ENCODE results near the gene EXOC3L4. TPM values are rescaled to one million over a fixed set of nuclear protein-coding genes. Genes with fewer than 3 reads are reported as not detected.
A peak's percentile ranks its signal among the peaks of the same experiment; 100 is the strongest.

Gene EXOC3L4
- total and polyA plus RNA-seq, 9 of the 15 experiments (the other 6 are each of a cell fraction or from before 2014, with no cell fraction given): 0.10 to 6.7 (median 0.98) TPM; not detected in 1

DNA sequence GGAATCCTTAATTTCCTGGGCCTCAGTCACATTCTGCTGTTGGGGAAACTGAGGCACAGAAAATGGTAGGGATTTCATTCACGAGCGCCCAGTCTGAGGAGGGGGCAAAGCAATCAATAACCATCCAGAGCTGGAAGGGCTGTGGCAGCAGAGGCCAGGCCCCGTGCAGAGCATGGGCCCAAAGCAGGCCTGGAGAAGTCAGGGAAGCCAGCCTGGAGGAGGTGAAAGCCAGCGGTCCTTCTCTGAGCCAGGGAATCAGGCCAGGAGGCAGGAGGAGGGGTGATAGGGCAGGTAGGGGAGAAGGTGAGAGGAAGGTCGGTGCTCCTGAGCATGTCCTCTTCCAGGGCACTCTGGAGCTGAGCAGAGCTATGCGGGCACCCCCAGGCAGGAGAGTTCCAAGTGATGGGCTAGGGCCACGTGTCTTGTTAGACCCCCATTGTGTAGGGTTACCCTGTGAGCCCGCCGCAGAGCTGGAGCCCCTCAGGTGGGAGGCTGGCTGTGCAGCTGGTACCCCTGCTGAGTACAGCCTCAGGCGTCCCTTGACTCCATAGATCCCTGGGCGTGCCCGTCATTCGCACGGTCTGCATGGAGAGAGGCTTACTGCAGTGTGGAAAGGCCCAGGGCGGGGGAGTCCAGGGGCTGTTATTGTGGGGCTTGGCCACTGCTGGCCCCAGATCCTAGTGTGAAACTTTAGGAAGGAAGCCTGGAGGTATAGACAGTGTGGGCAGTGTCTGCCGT is 33.5 kb downstream of the EXOC3L4 start:
- H3K9me3 ChIP-seq (replicated peaks; ENCODE audit: control insufficient read depth, insufficient read depth, low read depth, low read length): no peaks in the 10 kb centered on the region
- H3K27me3 ChIP-seq (ENCODE audit: control insufficient read depth in 2 of 2, insufficient read depth in 2 of 2, low read length in 2 of 2): no peaks in the 10 kb centered on the region
- FAIRE-seq: no peak
- H3K9ac ChIP-seq (ENCODE audit: insufficient read depth in 1 of 2, low read depth in 2 of 2, low read length in 2 of 2): no peak overlapping the region; a peak in 1 of 4 replicates
- intact Hi-C loops (cut with micrococcal nuclease) (no loop called here), in situ Hi-C loops (cut with MboI) (no loop called here)
- DNase-seq (ENCODE audit: extremely low read depth in 1 of 4, low spot score in 3 of 4): no peak
- H3K4me3 ChIP-seq: no peak overlapping the region
- H3K79me2 ChIP-seq (ENCODE audit: control insufficient read depth, insufficient read depth, low read length): peaks cover 21% of the 10 kb centered on the region
- 81% methylated on average over 8 of the region's 16 CpGs for WGBS (ENCODE audit: insufficient coverage, low coverage, missing lambda C conversion rate)
- BruUV-seq (replicated peaks): no TSS peak
- no peaks in the 10 kb centered on the region for H3K9me1 ChIP-seq (ENCODE audit: control insufficient read depth, insufficient read depth, low read length)
- CTCF ChIA-PET (ENCODE audit: low intra/inter-chr PET ratio): interaction anchor here (0.6 kb wide), 1 partner anchor 11 kb away, joined by 3 read pairs; no protein-coding TSS in a partner anchor
- no peak overlapping the region for H3K4me2 ChIP-seq (ENCODE audit: insufficient read depth, low read length)
- peaks cover 53% of the 10 kb centered on the region; the same call in 2 of the 3 replicates for H3K36me3 ChIP-seq (ENCODE audit: control insufficient read depth, insufficient read depth, low read length)
- no peak for ATAC-seq
- POLR2A ChIA-PET: interaction anchor here (0.6 to 0.8 kb wide), 3 partner anchors 99 to 206 kb away, joined by 3 to 4 read pairs (median 3); partner anchors contain the start of gene EIF5
- H3K27ac ChIP-seq (ENCODE audit: extremely low read depth, low read depth, low read length): no peak overlapping the region
- H3K4me1 ChIP-seq (replicated peaks in 1 of 2; ENCODE audit: control insufficient read depth in 2 of 2, insufficient read depth in 2 of 2, low read length in 2 of 2): peaks cover 0 to 61% of the 10 kb centered on the region in 2 experiments; a peak in 4 of 5 replicates
- H4K20me1 ChIP-seq (replicated peaks; ENCODE audit: control insufficient read depth, insufficient read depth, low read length): no peaks in the 10 kb centered on the region
- no peak overlapping the region for H2AFZ ChIP-seq (ENCODE audit: low read depth, low read length)
- TF ChIP-seq MAFK (IDR thresholded peaks at IDR 0.05; ENCODE audit: low read length) (no peak), NRF1 (conservative IDR thresholded peaks at IDR 0.05 in 1 of 2, IDR thresholded peaks at IDR 0.05 in 1 of 2) (no peak), KAT2B (IDR thresholded peaks at IDR 0.05; ENCODE audit: low read depth, low read length) (no peak), BCOR (IDR thresholded peaks at IDR 0.05) (peak; percentile 42; the same call in 1 of the 2 replicates), ZFPM2 (CRISPR knock-in tag; IDR thresholded peaks at IDR 0.05) (no peak), SRF (CRISPR knock-in tag; IDR thresholded peaks at IDR 0.05) (no peak), RNF2 (IDR thresholded peaks at IDR 0.05) (no peak), ZBTB17 (CRISPR knock-in tag; IDR thresholded peaks at IDR 0.05) (no peak), POLR2G (IDR thresholded peaks at IDR 0.05; ENCODE audit: low read depth, low read length) (0 out of 2 replicates have a peak, but pooled peaks have one; percentile 9), C11orf30 (IDR thresholded peaks at IDR 0.05; ENCODE audit: low read depth) (no peak), ZSCAN32 (CRISPR knock-in tag; IDR thresholded peaks at IDR 0.05) (no peak), ZFP36 (IDR thresholded peaks at IDR 0.05; ENCODE audit: low read depth, low read length, partially characterized antibody) (peak; percentile 89), ETV6 (IDR thresholded peaks at IDR 0.05; ENCODE audit: borderline replicate concordance in 1 of 2, low read depth in 2 of 2, low read length in 1 of 2) (no peak), ETV6 (CRISPR knock-in tag; IDR thresholded peaks at IDR 0.05; ENCODE audit: borderline replicate concordance) (no peak)
- TF ChIP-seq, protein P1, sequence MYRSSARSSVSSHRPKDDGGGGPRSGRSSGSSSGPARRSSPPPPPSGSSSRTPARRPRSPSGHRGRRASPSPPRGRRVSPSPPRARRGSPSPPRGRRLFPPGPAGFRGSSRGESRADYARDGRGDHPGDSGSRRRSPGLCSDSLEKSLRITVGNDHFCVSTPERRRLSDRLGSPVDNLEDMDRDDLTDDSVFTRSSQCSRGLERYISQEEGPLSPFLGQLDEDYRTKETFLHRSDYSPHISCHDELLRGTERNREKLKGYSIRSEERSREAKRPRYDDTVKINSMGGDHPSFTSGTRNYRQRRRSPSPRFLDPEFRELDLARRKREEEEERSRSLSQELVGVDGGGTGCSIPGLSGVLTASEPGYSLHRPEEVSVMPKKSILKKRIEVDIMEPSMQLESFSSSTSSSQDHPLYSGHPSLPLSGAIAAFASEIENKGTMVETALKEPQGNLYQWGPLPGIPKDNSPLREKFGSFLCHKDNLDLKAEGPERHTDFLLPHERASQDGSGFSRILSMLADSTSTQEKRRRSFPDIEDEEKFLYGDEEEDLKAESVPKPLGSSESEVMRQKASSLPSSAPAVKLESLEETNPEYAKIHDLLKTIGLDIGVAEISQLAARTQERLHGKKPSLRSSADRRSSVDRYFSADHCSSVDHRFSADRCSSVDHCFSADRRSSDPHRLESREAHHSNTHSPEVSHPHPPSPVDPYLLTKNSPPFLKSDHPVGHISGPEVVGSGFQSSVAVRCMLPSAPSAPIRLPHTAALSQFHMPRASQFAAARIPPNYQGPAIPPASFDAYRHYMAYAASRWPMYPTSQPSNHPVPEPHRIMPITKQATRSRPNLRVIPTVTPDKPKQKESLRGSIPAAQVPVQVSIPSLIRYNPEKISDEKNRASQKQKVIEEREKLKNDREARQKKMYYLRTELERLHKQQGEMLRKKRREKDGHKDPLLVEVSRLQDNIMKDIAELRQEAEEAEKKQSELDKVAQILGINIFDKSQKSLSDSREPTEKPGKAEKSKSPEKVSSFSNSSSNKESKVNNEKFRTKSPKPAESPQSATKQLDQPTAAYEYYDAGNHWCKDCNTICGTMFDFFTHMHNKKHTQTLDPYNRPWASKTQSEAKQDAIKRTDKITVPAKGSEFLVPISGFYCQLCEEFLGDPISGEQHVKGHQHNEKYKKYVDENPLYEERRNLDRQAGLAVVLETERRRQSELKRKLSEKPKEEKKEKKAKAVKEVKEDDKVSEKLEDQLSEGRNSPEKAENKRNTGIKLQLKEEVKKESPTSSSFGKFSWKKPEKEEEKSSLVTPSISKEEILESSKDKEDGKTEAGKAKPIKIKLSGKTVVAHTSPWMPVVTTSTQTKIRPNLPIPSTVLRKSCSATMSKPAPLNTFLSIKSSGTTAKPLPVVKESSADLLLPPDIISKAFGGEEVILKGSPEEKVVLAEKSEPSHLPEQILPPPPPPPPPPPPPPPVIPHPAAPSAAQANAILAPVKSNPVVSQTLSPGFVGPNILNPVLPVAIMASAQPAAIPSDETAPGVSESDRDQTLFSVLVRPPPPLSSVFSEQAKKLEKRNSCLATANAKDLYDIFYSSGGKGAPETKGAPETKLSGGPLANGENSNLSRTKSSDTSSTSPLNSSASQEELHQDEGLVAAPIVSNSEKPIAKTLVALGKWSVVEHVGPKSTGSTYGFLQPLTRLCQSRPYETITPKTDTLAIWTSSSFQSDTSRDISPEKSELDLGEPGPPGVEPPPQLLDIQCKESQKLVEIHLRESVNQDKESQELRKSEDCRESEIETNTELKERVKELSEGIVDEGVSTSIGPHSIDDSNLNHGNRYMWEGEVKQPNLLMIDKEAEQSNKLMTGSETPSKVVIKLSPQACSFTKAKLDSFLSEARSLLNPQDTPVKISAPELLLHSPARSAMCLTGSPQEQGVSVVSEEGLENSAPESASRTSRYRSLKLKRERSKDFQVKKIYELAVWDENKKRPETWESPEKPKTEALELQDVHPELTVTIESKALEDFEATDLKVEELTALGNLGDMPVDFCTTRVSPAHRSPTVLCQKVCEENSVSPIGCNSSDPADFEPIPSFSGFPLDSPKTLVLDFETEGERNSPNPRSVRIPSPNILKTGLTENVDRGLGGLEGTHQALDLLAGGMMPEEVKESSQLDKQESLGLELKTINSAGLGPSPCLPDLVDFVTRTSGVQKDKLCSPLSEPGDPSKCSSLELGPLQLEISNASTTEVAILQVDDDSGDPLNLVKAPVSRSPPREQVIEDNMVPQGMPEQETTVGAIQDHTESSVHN (IDR thresholded peaks at IDR 0.05; ENCODE audit: borderline replicate concordance in 1 of 2, low read depth in 1 of 2): no peak
